Natural killer cell treated with Interleukin-12 subunit alpha and Interleukin-12 subunit beta and Interleukin-15 and Interleukin-18, amount 100 ng/mL, for 72 hours (primary cell): ENCODE measurements around the gene FKBP11. TPM values are rescaled to one million over a fixed set of nuclear protein-coding genes. Genes with fewer than 3 reads are reported as not detected.
A peak's percentile ranks its signal among the peaks of the same experiment; 100 is the strongest.

Experiments used
- ATAC-seq, 2 donors: fragments of 150-1000 bp; cut with Tn5 transposase in 1 of 2; sonication (Bioruptor Pico), chemical (Tn5 transposase) in 1 of 2; 2 replicates each; pipeline ENCODE4 v1.10.0; 2021
- DNase-seq: peaks from one replicate; pipeline ENCODE4 v3.0.0; 2022; ENCODE audit warnings: low spot score
- H3K27ac Mint-ChIP-seq, 2 donors: 1 replicate in 1 of 2; 2 replicates in 1 of 2; pipeline ENCODE4 v1.8.0; 2022; ENCODE audit warnings: mixed read lengths in 2 of 2, mild to moderate bottlenecking in 1 of 2, moderate library complexity in 1 of 2
- H3K27me3 Mint-ChIP-seq, 2 donors: 1 replicate in 1 of 2; 2 replicates in 1 of 2; pipeline ENCODE4 v1.8.0; 2022; ENCODE audit warnings: mixed read lengths in 2 of 2
- H3K36me3 Mint-ChIP-seq: one replicate; pipeline ENCODE4 v1.8.0; 2022; ENCODE audit warnings: mixed read lengths
- H3K4me1 Mint-ChIP-seq, 2 donors: 1 replicate in 1 of 2; 2 replicates in 1 of 2; pipeline ENCODE4 v1.8.0; 2022; ENCODE audit warnings: low read depth in 2 of 2, mixed read lengths in 2 of 2, mild to moderate bottlenecking in 1 of 2
- H3K4me3 Mint-ChIP-seq: one replicate; pipeline ENCODE4 v1.8.0; 2022; ENCODE audit warnings: mixed read lengths
- H3K9me3 Mint-ChIP-seq: 2 replicates; pipeline ENCODE4 v1.8.0; 2022; ENCODE audit warnings: mixed read lengths
- total RNA-seq, 2 donors: library from RNA; stranded (reverse); gene quantifications; one replicate each; pipeline ENCODE4 v1.2.3, GENCODE V29; 2022

FKBP11 gene
- 100 to 1,000 TPM; 101 to 112 TPM for total RNA-seq

DNA sequence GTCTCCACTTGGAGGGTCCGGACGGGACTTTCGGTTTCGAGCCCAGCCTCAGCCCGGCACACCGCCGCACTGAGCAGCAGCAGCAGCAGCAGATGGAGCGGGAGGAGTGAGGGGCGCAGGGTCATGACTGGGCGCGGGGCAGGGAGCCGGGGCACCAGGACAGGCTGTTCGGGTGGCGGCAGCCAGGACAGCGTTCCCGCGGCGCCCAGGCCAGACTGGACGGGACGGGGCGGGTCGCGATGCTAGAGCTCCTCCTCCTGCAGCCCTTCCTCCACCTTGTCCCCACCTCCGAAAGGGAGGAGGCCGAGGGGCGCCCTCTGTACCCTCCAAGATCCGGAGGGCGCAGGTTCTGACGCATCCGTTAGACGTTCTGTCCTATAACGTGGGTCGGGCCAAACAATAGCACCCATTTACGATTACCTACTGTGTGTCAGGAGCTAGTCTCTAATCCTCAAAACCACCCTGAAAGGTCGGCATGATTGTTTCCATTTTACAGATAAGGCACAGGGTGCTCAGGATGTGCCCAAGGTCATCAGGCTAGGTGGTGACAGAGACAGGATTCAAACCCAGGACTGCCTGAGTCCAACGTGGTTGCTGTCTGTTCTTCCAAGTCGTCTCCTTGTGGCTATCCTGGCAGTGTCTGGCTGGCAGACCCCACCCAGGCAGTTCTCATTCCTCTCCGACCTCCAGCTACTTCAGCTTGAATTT is at the start of gene FKBP11:
Gene FKBP11 (minus strand): TSS at position 189 of the 708 bp plus-strand sequence. CDS start 64 bp downstream, at position 125.
- ATAC-seq (peak; percentile 90 to 94), DNase-seq (peak; percentile 79)
- Mint-ChIP-seq H3K9me3 (no peaks in the 10 kb centered on the region), H3K4me1 (peaks cover 54 to 56% of the 10 kb centered on the region in 2 donors), H3K4me3 (peak within 1 kb of the TSS; percentile 92), H3K27me3 (no peaks in the 10 kb centered on the region), H3K36me3 (peaks cover 39% of the 10 kb centered on the region), H3K27ac (peak within 1 kb of the TSS; percentile 43 to 87)

DNA sequence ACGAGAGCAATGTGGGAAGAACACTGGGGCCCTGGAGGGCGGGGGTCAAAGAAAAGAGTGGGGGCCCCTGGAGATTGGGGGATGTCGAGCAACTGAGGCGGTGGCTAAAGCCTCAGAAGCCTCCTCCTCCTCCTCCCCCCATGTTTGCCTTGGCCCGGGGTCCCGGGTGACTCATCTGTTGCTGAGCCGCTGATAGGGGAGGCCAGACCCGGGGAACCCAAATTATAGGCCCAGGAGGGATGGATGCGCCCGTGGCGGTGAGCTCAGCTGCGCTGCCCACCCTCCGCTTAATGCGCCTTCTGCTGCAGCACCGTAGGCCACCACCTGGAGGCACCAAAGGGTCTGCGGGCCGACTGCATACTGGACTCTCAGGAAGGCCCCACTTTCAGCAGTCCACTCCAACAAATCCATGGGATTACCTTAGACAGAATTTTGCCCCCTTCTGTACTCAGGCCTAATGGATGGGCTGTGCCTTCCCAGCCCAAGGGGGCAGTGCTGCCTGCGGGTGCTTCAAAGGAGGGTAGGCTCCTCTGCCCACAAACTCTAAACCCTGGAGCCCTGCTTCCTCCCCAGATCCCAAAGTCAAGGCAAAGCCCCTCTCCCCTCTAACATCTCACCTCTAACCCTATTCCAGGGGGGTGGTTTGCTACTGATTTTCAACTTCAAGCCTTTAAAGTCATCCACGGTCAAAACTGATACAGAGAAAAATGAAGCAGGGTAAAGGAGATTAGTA is 48.8 kb upstream of the FKBP11 start:
- DNase-seq: peak; percentile 67
- Mint-ChIP-seq H3K36me3 (no peaks in the 10 kb centered on the region), H3K27me3 (peaks cover 36 to 41% of the 10 kb centered on the region in 2 donors), H3K4me3 (no peak overlapping the region), H3K27ac (no peak overlapping the region), H3K4me1 (peaks cover 45% of the 10 kb centered on the region in 2 donors), H3K9me3 (no peaks in the 10 kb centered on the region)
- ATAC-seq: no peak

- Mint-ChIP-seq H3K4me1 (peaks cover 40 to 44% of the 10 kb centered on the region in 2 donors), H3K4me3 (no peak overlapping the region), H3K36me3 (no peaks in the 10 kb centered on the region), H3K27me3 (peaks cover 36 to 39% of the 10 kb centered on the region in 2 donors), H3K27ac (no peak overlapping the region), H3K9me3 (no peaks in the 10 kb centered on the region)
- DNase-seq (no peak), ATAC-seq (no peak)
Observed at GRCh38 chr12:48973531-48973930, 48.2 kb upstream of the FKBP11 start.

DNA sequence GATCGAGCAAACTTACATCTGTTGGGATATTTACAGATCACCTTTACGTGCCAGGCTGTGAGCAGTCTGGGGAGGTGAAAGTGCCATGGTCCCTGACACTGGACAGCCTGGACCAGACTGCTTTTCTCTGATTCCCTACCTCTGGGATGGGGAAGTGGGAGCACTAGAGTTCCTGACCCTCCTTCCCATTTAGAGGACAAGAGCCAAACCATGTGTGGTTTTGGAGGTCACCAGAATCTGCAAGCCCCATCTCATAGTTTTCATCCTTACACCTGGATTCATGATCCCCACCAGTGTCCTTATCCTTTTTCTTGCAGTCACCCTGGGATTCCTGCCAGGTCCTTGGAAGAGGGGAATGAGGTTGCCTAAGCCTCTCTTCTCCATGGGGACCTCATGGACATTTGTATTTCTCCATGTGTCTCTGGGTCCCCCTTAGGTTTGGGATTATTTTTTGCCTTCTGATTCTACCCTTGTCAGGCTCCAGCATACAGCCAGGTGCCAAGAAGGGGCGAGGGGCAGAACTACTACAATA is 47.7 kb upstream of the FKBP11 start:
- DNase-seq: no peak
- Mint-ChIP-seq H3K4me1 (peaks cover 40 to 44% of the 10 kb centered on the region in 2 donors), H3K27ac (no peak overlapping the region)

GRCh38 chr12:48972213-48972951 is 47.1 kb upstream of the FKBP11 start:
- Mint-ChIP-seq H3K27me3 (peaks cover 31 to 34% of the 10 kb centered on the region in 2 donors), H3K27ac (no peak overlapping the region), H3K9me3 (no peaks in the 10 kb centered on the region), H3K4me3 (peak overlapping the region; percentile 67), H3K4me1 (peaks cover 34 to 38% of the 10 kb centered on the region in 2 donors), H3K36me3 (no peaks in the 10 kb centered on the region)
- ATAC-seq (peak; percentile 75 to 79), DNase-seq (peak; percentile 72)

More for the DNA sequence above, 47.7 kb upstream of the FKBP11 start:
- H3K36me3 Mint-ChIP-seq: no peaks in the 10 kb centered on the region
- H3K9me3 Mint-ChIP-seq: no peaks in the 10 kb centered on the region
- H3K4me3 Mint-ChIP-seq: no peak overlapping the region
- peaks cover 36 to 39% of the 10 kb centered on the region in 2 donors for H3K27me3 Mint-ChIP-seq
- ATAC-seq: no peak

DNA sequence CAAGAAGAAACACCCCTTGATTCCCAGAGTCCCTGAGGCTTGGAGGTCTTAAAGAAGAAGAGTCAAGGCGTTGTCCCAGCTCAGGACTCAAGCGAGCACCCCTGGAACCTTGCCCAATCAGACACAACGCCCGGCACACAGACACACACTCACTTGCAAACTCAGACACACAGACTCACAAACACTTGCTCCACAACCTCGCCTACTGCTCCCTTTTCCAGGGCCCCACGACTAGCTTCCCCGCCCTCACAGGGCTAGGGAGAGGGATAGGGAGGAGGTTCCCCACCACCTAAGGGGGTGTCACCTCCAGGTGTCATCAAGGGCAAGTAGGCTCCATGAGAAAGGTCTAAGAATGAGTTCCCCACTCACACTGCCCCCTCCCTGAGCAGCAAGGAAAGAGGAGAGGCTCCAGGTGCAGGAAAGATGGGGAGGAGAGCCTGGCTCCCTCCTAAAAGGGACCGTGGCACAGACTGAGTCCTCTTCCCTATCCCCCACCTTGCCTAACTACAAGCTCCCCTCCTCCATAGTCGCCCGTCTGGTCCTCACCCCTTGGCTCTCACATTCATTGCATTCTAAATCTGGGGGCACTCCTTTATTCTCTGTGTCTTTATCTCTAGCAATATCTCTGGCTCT is 45.5 kb upstream of the FKBP11 start:
- Mint-ChIP-seq H3K27ac (no peak overlapping the region), H3K9me3 (no peaks in the 10 kb centered on the region), H3K4me1 (peaks cover 27 to 32% of the 10 kb centered on the region in 2 donors), H3K27me3 (peaks cover 26 to 28% of the 10 kb centered on the region in 2 donors), H3K4me3 (peak overlapping the region; percentile 67), H3K36me3 (no peaks in the 10 kb centered on the region)
- no peak for ATAC-seq
- no peak for DNase-seq

GRCh38 chr12:48969833-48970701 is 44.8 kb upstream of the FKBP11 start:
- Mint-ChIP-seq H3K4me3 (peak overlapping the region; percentile 67), H3K9me3 (no peaks in the 10 kb centered on the region), H3K36me3 (no peaks in the 10 kb centered on the region), H3K27ac (no peak overlapping the region), H3K27me3 (peaks cover 26 to 28% of the 10 kb centered on the region in 2 donors), H3K4me1 (peaks cover 27 to 32% of the 10 kb centered on the region in 2 donors)
- ATAC-seq (peak; percentile 34 to 67), DNase-seq (peak; percentile 66)

DNA sequence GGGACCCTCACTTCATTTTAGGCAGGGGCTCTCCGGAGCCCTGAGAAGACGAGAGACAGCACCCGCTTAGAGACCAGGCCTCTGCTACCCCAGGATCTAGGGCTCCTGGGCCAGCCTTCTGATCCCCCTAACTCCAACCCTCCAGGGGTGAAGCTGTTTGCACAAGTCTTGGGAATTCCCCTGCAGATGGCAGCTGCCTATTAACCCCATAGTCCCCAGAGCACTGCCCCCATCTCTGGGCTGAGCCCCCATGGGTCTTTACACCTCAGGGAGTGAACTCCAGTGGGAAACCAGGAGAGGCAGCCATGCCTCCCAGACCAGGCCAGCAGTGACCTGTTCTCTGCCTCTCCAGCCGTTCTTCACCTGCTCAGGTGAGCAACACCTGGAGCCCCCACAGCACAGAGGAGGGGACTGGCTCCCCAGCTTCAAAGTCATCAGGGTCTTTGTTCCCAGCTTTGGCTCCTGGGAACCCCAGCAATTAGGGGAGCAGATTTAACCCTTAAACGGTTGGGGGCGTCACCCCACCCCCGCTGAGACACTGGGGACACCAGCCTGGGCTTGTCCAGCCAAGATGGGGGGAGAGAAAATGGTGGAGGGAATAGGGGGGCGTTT is 44.0 kb upstream of the FKBP11 start:
- no peak overlapping the region for H3K27ac Mint-ChIP-seq
- DNase-seq: no peak

DNA sequence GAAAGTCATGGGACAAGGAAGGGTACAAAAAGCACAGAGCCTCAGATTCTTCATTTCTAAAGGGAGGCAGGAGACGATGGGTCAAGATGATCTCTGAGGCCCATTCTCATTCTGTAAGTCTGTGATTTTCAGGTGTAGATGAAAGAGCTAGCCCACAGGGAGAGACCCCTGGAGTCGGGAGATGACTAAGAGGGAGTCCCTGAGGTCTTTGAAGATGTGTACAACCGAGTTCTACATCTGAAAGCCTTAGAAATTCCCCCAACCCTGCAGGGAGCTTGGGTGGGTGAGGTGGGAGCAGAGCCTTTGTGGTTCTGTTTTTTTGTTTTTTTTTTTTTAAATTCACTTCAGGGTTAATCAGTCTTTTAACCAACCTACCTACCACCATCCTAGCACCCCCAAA is 43.2 kb upstream of the FKBP11 start:
- H3K9me3 Mint-ChIP-seq: no peaks in the 10 kb centered on the region
- no peak overlapping the region for H3K4me3 Mint-ChIP-seq
- H3K27ac Mint-ChIP-seq: no peak overlapping the region
- ATAC-seq (no peak), DNase-seq (no peak)
- H3K36me3 Mint-ChIP-seq: no peaks in the 10 kb centered on the region
- peaks cover 17 to 20% of the 10 kb centered on the region in 2 donors for H3K27me3 Mint-ChIP-seq
- peaks cover 25 to 27% of the 10 kb centered on the region in 2 donors for H3K4me1 Mint-ChIP-seq

More for the DNA sequence above, 44.0 kb upstream of the FKBP11 start:
- H3K4me1 Mint-ChIP-seq: peaks cover 27% of the 10 kb centered on the region in 2 donors
- peaks cover 19 to 23% of the 10 kb centered on the region in 2 donors for H3K27me3 Mint-ChIP-seq
- ATAC-seq: no peak
- no peaks in the 10 kb centered on the region for H3K9me3 Mint-ChIP-seq
- no peaks in the 10 kb centered on the region for H3K36me3 Mint-ChIP-seq
- peak overlapping the region; percentile 15 for H3K4me3 Mint-ChIP-seq

DNA sequence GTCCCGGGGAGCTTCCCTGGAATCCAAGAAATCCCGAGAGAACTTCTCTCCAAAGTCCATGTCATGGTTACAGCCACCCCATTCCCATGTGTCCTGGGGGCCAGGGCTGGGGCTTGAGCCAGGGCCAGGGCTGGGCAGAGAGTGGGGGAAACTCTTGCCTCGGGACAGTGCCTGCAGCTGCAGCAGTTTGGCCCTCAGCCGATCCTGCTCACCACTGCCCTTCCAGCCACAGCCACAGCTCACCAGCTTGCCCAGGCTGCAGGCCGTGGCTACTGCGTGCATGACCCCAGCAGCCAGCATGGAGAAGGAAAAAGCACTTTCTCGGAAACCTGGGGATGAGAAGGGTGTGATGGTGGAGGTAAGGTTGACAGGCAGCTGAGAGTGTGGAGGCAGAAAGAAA is 42.7 kb upstream of the FKBP11 start:
- DNase-seq (no peak), ATAC-seq (no peak)
- no peak overlapping the region for H3K4me3 Mint-ChIP-seq
- H3K4me1 Mint-ChIP-seq: peaks cover 25 to 26% of the 10 kb centered on the region in 2 donors
- peaks cover 17 to 18% of the 10 kb centered on the region in 2 donors for H3K27me3 Mint-ChIP-seq
- no peaks in the 10 kb centered on the region for H3K36me3 Mint-ChIP-seq
- no peaks in the 10 kb centered on the region for H3K9me3 Mint-ChIP-seq
- H3K27ac Mint-ChIP-seq: no peak overlapping the region

- DNase-seq: no peak
- no peaks in the 10 kb centered on the region for H3K9me3 Mint-ChIP-seq
- no peak overlapping the region for H3K4me3 Mint-ChIP-seq
- no peak overlapping the region for H3K27ac Mint-ChIP-seq
- H3K4me1 Mint-ChIP-seq: peaks cover 9 to 12% of the 10 kb centered on the region in 2 donors
- H3K27me3 Mint-ChIP-seq: peaks cover 9 to 10% of the 10 kb centered on the region in 2 donors
- H3K36me3 Mint-ChIP-seq: no peaks in the 10 kb centered on the region
- ATAC-seq: no peak
Observed at GRCh38 chr12:48966177-48966895, 41.0 kb upstream of the FKBP11 start.
